ENCODE measurements around the gene SLC2A9. TPM values are rescaled to one million over a fixed set of nuclear protein-coding genes. Genes with fewer than 3 reads are reported as not detected.

Gene SLC2A9
- total RNA-seq, 1 donor from 2014 or later = not detected

- no peak for TF ChIP-seq CTCF (IDR thresholded peaks at IDR 0.05; ENCODE audit: partially characterized antibody, unreplicated experiment)
- DNase-seq = no peak
- no peak overlapping the region for H3K27ac Mint-ChIP-seq (ENCODE audit: unreplicated experiment)
Measured at GRCh38 chr4:9847968-9848748, 173.1 kb downstream of the SLC2A9 start.

GRCh38 chr4:9845791-9846493 lies 175.4 kb downstream of the SLC2A9 start:
- Mint-ChIP-seq H3K27ac (ENCODE audit: unreplicated experiment) (no peak overlapping the region), H3K36me3 (ENCODE audit: unreplicated experiment) (peaks cover 7% of the 10 kb centered on the region), H3K4me3 (ENCODE audit: unreplicated experiment) (no peak overlapping the region), H3K4me1 (ENCODE audit: low read depth, unreplicated experiment) (no peaks in the 10 kb centered on the region), H3K27me3 (ENCODE audit: unreplicated experiment) (peaks cover 2% of the 10 kb centered on the region), H3K9me3 (ENCODE audit: unreplicated experiment) (peaks cover 3% of the 10 kb centered on the region)
- TF ChIP-seq CTCF (IDR thresholded peaks at IDR 0.05; ENCODE audit: partially characterized antibody, unreplicated experiment) = no peak
- DNase-seq = no peak

More at GRCh38 chr4:9847968-9848748, 173.1 kb downstream of the SLC2A9 start:
- Mint-ChIP-seq H3K4me1 (ENCODE audit: low read depth, unreplicated experiment) (no peaks in the 10 kb centered on the region), H3K27me3 (ENCODE audit: unreplicated experiment) (peaks cover 2% of the 10 kb centered on the region), H3K9me3 (ENCODE audit: unreplicated experiment) (peaks cover 3% of the 10 kb centered on the region), H3K4me3 (ENCODE audit: unreplicated experiment) (no peak overlapping the region), H3K36me3 (ENCODE audit: unreplicated experiment) (peaks cover 7% of the 10 kb centered on the region)

- H3K27ac Mint-ChIP-seq (ENCODE audit: unreplicated experiment) = no peak overlapping the region
- no peaks in the 10 kb centered on the region for H3K4me1 Mint-ChIP-seq (ENCODE audit: low read depth, unreplicated experiment)
- no peak for DNase-seq
- H3K9me3 Mint-ChIP-seq (ENCODE audit: unreplicated experiment) = peaks cover 3% of the 10 kb centered on the region
- TF ChIP-seq CTCF (IDR thresholded peaks at IDR 0.05; ENCODE audit: partially characterized antibody, unreplicated experiment) = no peak
- H3K36me3 Mint-ChIP-seq (ENCODE audit: unreplicated experiment) = peaks cover 7% of the 10 kb centered on the region
- H3K27me3 Mint-ChIP-seq (ENCODE audit: unreplicated experiment) = peaks cover 4% of the 10 kb centered on the region
- H3K4me3 Mint-ChIP-seq (ENCODE audit: unreplicated experiment) = no peak overlapping the region
Measured at GRCh38 chr4:9841072-9841471, 180.2 kb downstream of the SLC2A9 start.

- no peak overlapping the region for H3K4me3 Mint-ChIP-seq (ENCODE audit: unreplicated experiment)
- peaks cover 1% of the 10 kb centered on the region for H3K9me3 Mint-ChIP-seq (ENCODE audit: unreplicated experiment)
- no peaks in the 10 kb centered on the region for H3K4me1 Mint-ChIP-seq (ENCODE audit: low read depth, unreplicated experiment)
- TF ChIP-seq CTCF (IDR thresholded peaks at IDR 0.05; ENCODE audit: partially characterized antibody, unreplicated experiment) = no peak
- H3K27me3 Mint-ChIP-seq (ENCODE audit: unreplicated experiment) = peaks cover 9% of the 10 kb centered on the region
- no peak for DNase-seq
- H3K27ac Mint-ChIP-seq (ENCODE audit: unreplicated experiment) = no peak overlapping the region
- H3K36me3 Mint-ChIP-seq (ENCODE audit: unreplicated experiment) = no peaks in the 10 kb centered on the region
Measured at GRCh38 chr4:9835430-9835829, 185.9 kb downstream of the SLC2A9 start.

- TF ChIP-seq CTCF (IDR thresholded peaks at IDR 0.05; ENCODE audit: partially characterized antibody, unreplicated experiment) = no peak
- no peaks in the 10 kb centered on the region for H3K36me3 Mint-ChIP-seq (ENCODE audit: unreplicated experiment)
- H3K27me3 Mint-ChIP-seq (ENCODE audit: unreplicated experiment) = peaks cover 11% of the 10 kb centered on the region
Measured at GRCh38 chr4:9833421-9833820, 187.9 kb downstream of the SLC2A9 start.

More at GRCh38 chr4:9833421-9833820, 187.9 kb downstream of the SLC2A9 start:
- Mint-ChIP-seq H3K9me3 (ENCODE audit: unreplicated experiment) (peaks cover 3% of the 10 kb centered on the region), H3K4me3 (ENCODE audit: unreplicated experiment) (no peak overlapping the region), H3K27ac (ENCODE audit: unreplicated experiment) (no peak overlapping the region), H3K4me1 (ENCODE audit: low read depth, unreplicated experiment) (no peaks in the 10 kb centered on the region)
- no peak for DNase-seq

Data from glutamatergic neuron (in vitro differentiated cells).